HepG2 (cell line): ENCODE data around the gene CBX2. TPM values are rescaled to one million over a fixed set of nuclear protein-coding genes. Genes with fewer than 3 reads are reported as not detected.
A peak's percentile ranks its signal among the peaks of the same experiment; 100 is the strongest.

Experiments
- AGO1 ChIP-seq: fragments of 200-400 bp; formaldehyde crosslinking; IDR thresholded peaks from 2 replicates; pipeline ENCODE4 v1.6.1; 2017; ENCODE audit warnings: mild to moderate bottlenecking, low read depth, low read length, moderate library complexity; ENCODE audit not compliant: poor library complexity, severe bottlenecking
- AKNA ChIP-seq: sonication (generic); formaldehyde crosslinking; IDR thresholded peaks from 2 replicates; pipeline ENCODE4 v1.4.0; 2020; ENCODE audit warnings: missing genetic modification reagents, borderline replicate concordance
- CHD2 ChIP-seq: IDR thresholded peaks from 2 replicates; pipeline ENCODE4 v1.6.1; 2011; ENCODE audit warnings: low read depth, low read length, improper control_type of control experiment
- DNMT1 ChIP-seq: sonication (generic); formaldehyde crosslinking; IDR thresholded peaks from 2 replicates; pipeline ENCODE4 v1.5.1; 2020; ENCODE audit warnings: mild to moderate bottlenecking, missing genetic modification reagents
- EP300 ChIP-seq, 3 experiments: sonication (generic) in 1 of 3; formaldehyde crosslinking in 1 of 3; IDR thresholded peaks; 2 replicates each; pipeline versions ENCODE4 v1.5.1 to v1.6.1; 2011 to 2020; ENCODE audit warnings: low read depth in 2 of 3, low read length in 2 of 3, borderline replicate concordance in 1 of 3, improper control_type of control experiment in 1 of 3, mild to moderate bottlenecking in 1 of 3, missing genetic modification reagents in 1 of 3, moderate library complexity in 1 of 3
- HMGXB4 ChIP-seq, 2 experiments: sonication (generic) in 1 of 2; formaldehyde crosslinking in 1 of 2; IDR thresholded peaks; 2 replicates each; pipeline versions ENCODE4 v1.4.0 to v1.6.1; 2018 to 2020; ENCODE audit warnings: missing genetic modification reagents in 2 of 2, borderline replicate concordance in 1 of 2, low read depth in 1 of 2, mild to moderate bottlenecking in 1 of 2, missing biosample characterization in 1 of 2
- HOXA7 ChIP-seq: sonication (generic); formaldehyde crosslinking; IDR thresholded peaks from 2 replicates; pipeline ENCODE4 v1.8.1; 2022; ENCODE audit warnings: mild to moderate bottlenecking, missing genetic modification reagents, moderate library complexity
- LCORL ChIP-seq, 2 experiments: fragments of 450-650 bp in 1 of 2; sonication (generic) in 1 of 2; formaldehyde crosslinking in 1 of 2; IDR thresholded peaks; 2 replicates each; pipeline versions ENCODE4 v1.5.0 to v1.6.1; 2017 to 2020; ENCODE audit warnings: antibody characterized with exemption in 1 of 2, missing genetic modification reagents in 1 of 2
- RBAK ChIP-seq: sonication (generic); formaldehyde crosslinking; IDR thresholded peaks from 2 replicates; pipeline ENCODE4 v1.5.1; 2020; ENCODE audit warnings: mild to moderate bottlenecking, missing genetic modification reagents
- ZNF441 ChIP-seq: sonication (generic); formaldehyde crosslinking; IDR thresholded peaks from 2 replicates; pipeline ENCODE4 v1.7.0; 2021; ENCODE audit warnings: missing genetic modification reagents, borderline replicate concordance
- ZNF580 ChIP-seq: IDR thresholded peaks from 2 replicates; pipeline ENCODE4 v1.6.1; 2016; ENCODE audit warnings: low read depth, borderline replicate concordance
- ZNF646 ChIP-seq: sonication (generic); formaldehyde crosslinking; IDR thresholded peaks from 2 replicates; pipeline ENCODE4 v1.9.0; 2021; ENCODE audit warnings: mild to moderate bottlenecking, missing genetic modification reagents
- polyA plus RNA-seq, 8 experiments: library from polyadenylated mRNA; depleted of rRNA in 3 of 8; stranded (reverse) in 7 of 8; unstranded in 1 of 8; fragments of >200 nt; fragmentation: Illumina TruSeq in 4 of 8; extraction: Trizol in 4 of 8; gene quantifications; 2 replicates each; pipeline versions ENCODE4 v1.2.1 to v1.2.3, GENCODE V29; 2011 to 2016; ENCODE audit warnings: low read depth in 4 of 8, missing spikeins in 1 of 8, mixed read lengths in 1 of 8; ENCODE audit not compliant: insufficient read depth in 1 of 8
- total RNA-seq, 5 experiments: library from RNA; depleted of rRNA; stranded (reverse); fragments of >200 nt; fragmentation: Illumina TruSeq; extraction: Trizol; gene quantifications; 2 replicates each; pipeline ENCODE4 v1.2.3, GENCODE V29; 2016; ENCODE audit warnings: low read depth in 1 of 5

CBX2 gene
- total and polyA plus RNA-seq, 2 of the 13 experiments (the other 11 are each of a cell fraction or from before 2014, with no cell fraction given), result 14.5 to 31.1 TPM

GRCh38 chr17:79777120-79777893 lies 641 bp upstream of the CBX2 start (continued):
- TF ChIP-seq HMGXB4 (CRISPR knock-in tag; IDR thresholded peaks at IDR 0.05; ENCODE audit: borderline replicate concordance in 1 of 2, low read depth in 1 of 2) (peak in 1 of 2 experiments; percentile 58; a peak in 3 of 4 replicates), RBAK (CRISPR knock-in tag) (0 out of 2 replicates have a peak, but pooled peaks have one; percentile 34), CHD2 (peak; percentile 72), DNMT1 (CRISPR knock-in tag) (no peak), ZNF646 (CRISPR knock-in tag) (no peak), ZNF580 (CRISPR knock-in tag) (no peak), ZNF441 (CRISPR knock-in tag) (peak; percentile 79), AKNA (CRISPR knock-in tag) (no peak), HOXA7 (CRISPR knock-in tag) (no peak), EP300 (IDR thresholded peaks at IDR 0.05; ENCODE audit: low read depth in 2 of 2, low read length in 2 of 2) (0 out of 4 replicates have a peak, but pooled peaks of 1 of the 2 experiments have one; percentile 17), EP300 (CRISPR knock-in tag; IDR thresholded peaks at IDR 0.05; ENCODE audit: borderline replicate concordance) (no peak), LCORL (IDR thresholded peaks at IDR 0.05) (no peak), LCORL (CRISPR knock-in tag; IDR thresholded peaks at IDR 0.05) (peak; percentile 90), AGO1 (peak; percentile 34)
